Mucosa of gallbladder (tissue), 1 donor: ENCODE results near the gene SLC25A13. TPM values are rescaled to one million over a fixed set of nuclear protein-coding genes. Genes with fewer than 3 reads are reported as not detected.

Experiments
- DNase-seq: peaks from one replicate; pipeline ENCODE4 v3.0.0-alpha.2; 2020; ENCODE audit warnings: low spot score
- total RNA-seq: library from RNA; stranded (reverse); gene quantifications from one replicate; pipeline ENCODE4 v1.2.1, GENCODE V29; 2021
- donor health status: DM: no; HTN: no; CAD: no.

Gene SLC25A13
- total RNA-seq, 1 donor from 2014 or later = 35.2 TPM

- DNase-seq = no peak
Measured at GRCh38 chr7:96203786-96204185, 118.1 kb downstream of the SLC25A13 start.

- DNase-seq = no peak
Measured at GRCh38 chr7:96202102-96202501, 119.8 kb downstream of the SLC25A13 start.

GRCh38 chr7:96200740-96201139, 121.2 kb downstream of the SLC25A13 start:
- DNase-seq = no peak

- no peak for DNase-seq
Measured at GRCh38 chr7:96199421-96199820, 122.5 kb downstream of the SLC25A13 start.

GRCh38 chr7:96198047-96198636, 123.8 kb downstream of the SLC25A13 start:
- DNase-seq = no peak

GRCh38 chr7:96196676-96197075, 125.2 kb downstream of the SLC25A13 start:
- DNase-seq = no peak

GRCh38 chr7:96189129-96189820, 132.6 kb downstream of the SLC25A13 start:
- DNase-seq = no peak

- DNase-seq = no peak
Measured at GRCh38 chr7:96188591-96188991, 133.3 kb downstream of the SLC25A13 start.

- no peak for DNase-seq
Measured at GRCh38 chr7:96188174-96188581, 133.7 kb downstream of the SLC25A13 start.

- no peak for DNase-seq
Measured at GRCh38 chr7:96187735-96188134, 134.2 kb downstream of the SLC25A13 start.

- DNase-seq = no peak
Measured at GRCh38 chr7:96184783-96185182, 137.1 kb downstream of the SLC25A13 start.

GRCh38 chr7:96183163-96183670, 138.7 kb downstream of the SLC25A13 start:
- DNase-seq = no peak

GRCh38 chr7:96182424-96183158, 139.3 kb downstream of the SLC25A13 start:
- DNase-seq = no peak

GRCh38 chr7:96181174-96181573, 140.7 kb downstream of the SLC25A13 start:
- DNase-seq = no peak

- no peak for DNase-seq
Measured at GRCh38 chr7:96179837-96180236, 142.1 kb downstream of the SLC25A13 start.

GRCh38 chr7:96179341-96179740, 142.6 kb downstream of the SLC25A13 start:
- DNase-seq = no peak

GRCh38 chr7:96178581-96178980, 143.3 kb downstream of the SLC25A13 start:
- DNase-seq = no peak

- no peak for DNase-seq
Measured at GRCh38 chr7:96177353-96177752, 144.5 kb downstream of the SLC25A13 start.

GRCh38 chr7:96174812-96175211, 147.1 kb downstream of the SLC25A13 start:
- no peak for DNase-seq

GRCh38 chr7:96173781-96174180, 148.1 kb downstream of the SLC25A13 start:
- DNase-seq = no peak

- DNase-seq = no peak
Measured at GRCh38 chr7:96169439-96169838, 152.5 kb downstream of the SLC25A13 start.

- no peak for DNase-seq
Measured at GRCh38 chr7:96167424-96167823, 154.5 kb downstream of the SLC25A13 start.

- no peak for DNase-seq
Measured at GRCh38 chr7:96161897-96162296, 160.0 kb downstream of the SLC25A13 start.
